Ovary (tissue), 3 donors: ENCODE results near the gene PRC1.

ENCODE experiments used
- EP300 ChIP-seq: sonication (generic); formaldehyde crosslinking; IDR thresholded peaks from one replicate; pipeline ENCODE4 v1.6.1; 2017; ENCODE audit warnings: antibody characterized with exemption
- POLR2A ChIP-seq: fragments of 450-650 bp; IDR thresholded peaks from one replicate; pipeline ENCODE4 v1.6.1; 2017; ENCODE audit warnings: antibody characterized with exemption, mild to moderate bottlenecking, moderate library complexity
- TF ChIP-seq, protein P1 (sequence below), 3 donors: fragments of 450-650 bp in 2 of 3; fragments of 200-600 bp in 1 of 3; IDR thresholded peaks; one replicate each; pipeline versions ENCODE4 v1.5.1 to v1.8.0; 2016 to 2022; ENCODE audit warnings: antibody characterized with exemption in 3 of 3, mild to moderate bottlenecking in 1 of 3
- donor health status: DM: no; HTN: no; CAD: no.

DNA sequence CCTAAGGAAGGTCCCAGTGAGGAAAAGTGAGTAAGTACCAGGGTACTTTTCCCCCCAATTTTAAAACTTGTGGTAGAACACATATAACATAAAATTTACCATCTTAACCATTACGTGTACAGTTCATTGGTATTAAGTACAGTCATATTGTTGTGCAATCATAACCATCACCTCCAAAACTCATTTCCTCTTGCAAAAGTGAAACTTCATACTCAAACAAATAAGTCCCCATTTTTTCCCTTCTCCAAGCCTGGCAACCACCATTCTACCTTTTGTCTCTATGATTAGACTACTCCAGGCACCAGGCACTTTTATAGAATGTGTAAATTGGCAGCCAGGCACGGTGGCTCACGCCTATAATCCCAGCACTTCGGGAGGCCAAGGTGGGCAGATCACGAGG is 12.2 kb downstream of the PRC1 start:
- TF ChIP-seq, protein P1, sequence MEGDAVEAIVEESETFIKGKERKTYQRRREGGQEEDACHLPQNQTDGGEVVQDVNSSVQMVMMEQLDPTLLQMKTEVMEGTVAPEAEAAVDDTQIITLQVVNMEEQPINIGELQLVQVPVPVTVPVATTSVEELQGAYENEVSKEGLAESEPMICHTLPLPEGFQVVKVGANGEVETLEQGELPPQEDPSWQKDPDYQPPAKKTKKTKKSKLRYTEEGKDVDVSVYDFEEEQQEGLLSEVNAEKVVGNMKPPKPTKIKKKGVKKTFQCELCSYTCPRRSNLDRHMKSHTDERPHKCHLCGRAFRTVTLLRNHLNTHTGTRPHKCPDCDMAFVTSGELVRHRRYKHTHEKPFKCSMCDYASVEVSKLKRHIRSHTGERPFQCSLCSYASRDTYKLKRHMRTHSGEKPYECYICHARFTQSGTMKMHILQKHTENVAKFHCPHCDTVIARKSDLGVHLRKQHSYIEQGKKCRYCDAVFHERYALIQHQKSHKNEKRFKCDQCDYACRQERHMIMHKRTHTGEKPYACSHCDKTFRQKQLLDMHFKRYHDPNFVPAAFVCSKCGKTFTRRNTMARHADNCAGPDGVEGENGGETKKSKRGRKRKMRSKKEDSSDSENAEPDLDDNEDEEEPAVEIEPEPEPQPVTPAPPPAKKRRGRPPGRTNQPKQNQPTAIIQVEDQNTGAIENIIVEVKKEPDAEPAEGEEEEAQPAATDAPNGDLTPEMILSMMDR (IDR thresholded peaks at IDR 0.05), result no peak
- no peak for TF ChIP-seq POLR2A
- TF ChIP-seq EP300, result no peak
